Loucy (cell line): Measurements from ENCODE around the gene FCN3.
"Not testable (repeated sequence)": the region's sequence is repeated elsewhere in the genome, so short reads cannot be mapped to it uniquely, and the experiment has no call there.

Experiments
- H2AFZ ChIP-seq: fragments of 200-600 bp; sonication (generic); 2 replicates; pipeline ENCODE4 v1.6.0; 2016; ENCODE audit warnings: antibody characterized with exemption, mild to moderate bottlenecking, low read length, moderate library complexity
- H3F3A ChIP-seq: fragments of 200-600 bp; 2 replicates; pipeline ENCODE4 v1.6.0; 2016; ENCODE audit warnings: antibody characterized with exemption, low read depth, mild to moderate bottlenecking
- H3K27me3 ChIP-seq: fragments of 200-600 bp; sonication (generic); 2 replicates; pipeline ENCODE4 v1.6.1; 2014; ENCODE audit warnings: low read length, mild to moderate bottlenecking; ENCODE audit not compliant: insufficient read depth, poor library complexity, severe bottlenecking
- H3K36me3 ChIP-seq: fragments of 200-600 bp; sonication (generic); 2 replicates; pipeline ENCODE4 v1.6.1; 2016; ENCODE audit warnings: low read length; ENCODE audit not compliant: insufficient read depth
- H3K4me1 ChIP-seq: fragments of 200-600 bp; sonication (generic); 2 replicates; pipeline ENCODE4 v1.5.1; 2014; ENCODE audit warnings: low read length, mild to moderate bottlenecking; ENCODE audit not compliant: insufficient read depth, poor library complexity, severe bottlenecking
- H3K4me2 ChIP-seq: fragments of 200-600 bp; sonication (generic); 2 replicates; pipeline ENCODE4 v1.6.0; 2014; ENCODE audit warnings: antibody characterized with exemption, low read length, low read depth, mild to moderate bottlenecking; ENCODE audit not compliant: poor library complexity, severe bottlenecking
- H3K4me3 ChIP-seq: fragments of 200-600 bp; sonication (generic); 2 replicates; pipeline ENCODE4 v1.5.1; 2014; ENCODE audit warnings: low read length, mild to moderate bottlenecking, mixed read lengths; ENCODE audit not compliant: poor library complexity, severe bottlenecking
- H3K79me2 ChIP-seq: fragments of 200-600 bp; sonication (generic); 2 replicates; pipeline ENCODE4 v1.6.1; 2014; ENCODE audit warnings: low read length; ENCODE audit not compliant: insufficient read depth
- H3K9ac ChIP-seq: fragments of 200-600 bp; sonication (generic); 2 replicates; pipeline ENCODE4 v1.6.0; 2014; ENCODE audit warnings: mild to moderate bottlenecking, low read depth, low read length, moderate library complexity; ENCODE audit not compliant: poor library complexity, severe bottlenecking
- H3K9me2 ChIP-seq: fragments of 200-600 bp; sonication (generic); replicated peaks from 2 replicates; pipeline ENCODE4 v1.6.1; 2016; ENCODE audit warnings: low read depth, low read length, mixed read lengths
- H3K9me3 ChIP-seq: fragments of 200-600 bp; sonication (generic); 2 replicates; pipeline ENCODE4 v1.6.1; 2014; ENCODE audit warnings: mild to moderate bottlenecking, antibody characterized with exemption, low read length, low read depth; ENCODE audit not compliant: insufficient read depth
- H4K20me1 ChIP-seq: fragments of 200-600 bp; sonication (generic); 2 replicates; pipeline ENCODE4 v1.6.0; 2014; ENCODE audit warnings: antibody characterized with exemption, low read length, mild to moderate bottlenecking; ENCODE audit not compliant: insufficient read depth, poor library complexity, severe bottlenecking
- EZH2phosphoT487 ChIP-seq: fragments of 200-600 bp; IDR thresholded peaks from 2 replicates; pipeline ENCODE4 v1.6.1; 2018; ENCODE audit warnings: antibody characterized with exemption, mild to moderate bottlenecking, moderate library complexity, borderline replicate concordance
- TF ChIP-seq, protein P1 (sequence below): fragments of 200-600 bp; sonication (generic); conservative IDR thresholded peaks from 2 replicates; pipeline ENCODE4 v1.5.1; 2014; ENCODE audit warnings: mild to moderate bottlenecking, antibody characterized with exemption, low read length

FCN3 gene

DNA sequence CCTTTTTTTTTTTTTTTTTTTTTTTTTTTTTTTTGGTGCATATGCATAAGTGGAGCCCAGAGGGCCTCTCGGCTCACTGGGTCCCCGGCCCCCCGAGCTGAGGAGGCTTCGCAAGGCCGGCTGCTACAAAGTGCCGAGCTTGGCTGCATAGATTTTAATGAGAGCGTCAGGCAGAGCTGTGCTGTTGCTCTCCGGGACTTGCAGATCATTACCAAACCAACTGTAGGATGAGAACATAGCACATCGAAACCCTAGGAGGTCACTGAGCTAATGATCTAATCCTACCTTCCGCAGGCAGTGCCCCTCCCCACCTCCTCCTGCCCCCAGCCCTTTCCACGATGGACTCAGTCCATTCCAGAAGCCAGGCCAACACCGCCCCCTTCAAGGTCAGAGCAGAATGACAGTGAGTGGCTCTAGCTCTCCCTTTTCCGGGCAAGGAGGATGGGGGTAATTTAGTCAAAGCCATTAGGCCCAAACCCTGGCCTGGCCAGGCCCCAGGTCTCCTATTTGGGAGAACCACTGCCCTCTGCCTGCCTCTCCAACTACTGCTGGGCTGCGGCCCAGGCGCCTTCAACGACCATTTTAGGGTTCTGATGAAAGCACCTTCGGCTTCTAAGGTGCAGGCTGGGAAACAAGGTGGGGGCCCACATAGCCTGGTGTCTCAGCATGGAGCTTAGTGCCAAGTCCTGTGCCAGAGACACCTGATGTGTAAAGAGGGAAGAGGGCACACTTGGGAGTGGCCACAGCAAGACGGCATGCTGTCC lies 31.2 kb upstream of the FCN3 start:
- not testable (repeated sequence) for H3K27me3 ChIP-seq, H4K20me1 ChIP-seq, H2AFZ ChIP-seq, H3K79me2 ChIP-seq, H3K9me2 ChIP-seq, H3K4me3 ChIP-seq, H3K9me3 ChIP-seq, H3K4me2 ChIP-seq
- Histone ChIP-seq H3K4me1 (peaks cover 48% of the 10 kb centered on the region), H3F3A (peaks cover 20% of the 10 kb centered on the region; the same call in 1 of the 2 replicates), H3K9ac (peak overlapping the region; percentile 91), H3K36me3 (peaks cover 38% of the 10 kb centered on the region; the same call in 1 of the 2 replicates)
- TF ChIP-seq, protein P1, sequence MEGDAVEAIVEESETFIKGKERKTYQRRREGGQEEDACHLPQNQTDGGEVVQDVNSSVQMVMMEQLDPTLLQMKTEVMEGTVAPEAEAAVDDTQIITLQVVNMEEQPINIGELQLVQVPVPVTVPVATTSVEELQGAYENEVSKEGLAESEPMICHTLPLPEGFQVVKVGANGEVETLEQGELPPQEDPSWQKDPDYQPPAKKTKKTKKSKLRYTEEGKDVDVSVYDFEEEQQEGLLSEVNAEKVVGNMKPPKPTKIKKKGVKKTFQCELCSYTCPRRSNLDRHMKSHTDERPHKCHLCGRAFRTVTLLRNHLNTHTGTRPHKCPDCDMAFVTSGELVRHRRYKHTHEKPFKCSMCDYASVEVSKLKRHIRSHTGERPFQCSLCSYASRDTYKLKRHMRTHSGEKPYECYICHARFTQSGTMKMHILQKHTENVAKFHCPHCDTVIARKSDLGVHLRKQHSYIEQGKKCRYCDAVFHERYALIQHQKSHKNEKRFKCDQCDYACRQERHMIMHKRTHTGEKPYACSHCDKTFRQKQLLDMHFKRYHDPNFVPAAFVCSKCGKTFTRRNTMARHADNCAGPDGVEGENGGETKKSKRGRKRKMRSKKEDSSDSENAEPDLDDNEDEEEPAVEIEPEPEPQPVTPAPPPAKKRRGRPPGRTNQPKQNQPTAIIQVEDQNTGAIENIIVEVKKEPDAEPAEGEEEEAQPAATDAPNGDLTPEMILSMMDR = peak; percentile 26; the same call in 1 of the 2 replicates

GRCh38 chr1:27405074-27405473 lies 30.4 kb upstream of the FCN3 start:
- Histone ChIP-seq H3K36me3 (peaks cover 31% of the 10 kb centered on the region; the same call in 1 of the 2 replicates), H3K9ac (peak overlapping the region; percentile 91), H3K4me1 (peaks cover 48% of the 10 kb centered on the region)

GRCh38 chr1:27403931-27404330 lies 29.3 kb upstream of the FCN3 start:
- H3K79me2 ChIP-seq = no peaks in the 10 kb centered on the region; the same call in 1 of the 2 replicates
- H3K4me2 ChIP-seq = peak overlapping the region; percentile 87
- peak overlapping the region; percentile 91 for H3K9ac ChIP-seq

More at GRCh38 chr1:27405074-27405473, 30.4 kb upstream of the FCN3 start:
- Histone ChIP-seq H2AFZ (no peak overlapping the region), H4K20me1 (no peaks in the 10 kb centered on the region), H3F3A (peaks cover 20% of the 10 kb centered on the region; the same call in 1 of the 2 replicates), H3K4me3 (peak overlapping the region; percentile 71), H3K9me3 (no peaks in the 10 kb centered on the region), H3K9me2 (no peaks in the 10 kb centered on the region), H3K4me2 (peak overlapping the region; percentile 87), H3K27me3 (no peaks in the 10 kb centered on the region), H3K79me2 (no peaks in the 10 kb centered on the region; the same call in 1 of the 2 replicates)
- TF ChIP-seq EZH2phosphoT487 = no peak

More at GRCh38 chr1:27403931-27404330, 29.3 kb upstream of the FCN3 start:
- H2AFZ ChIP-seq = no peak overlapping the region
- H3K36me3 ChIP-seq = peaks cover 22% of the 10 kb centered on the region; the same call in 1 of the 2 replicates
- H3K9me3 ChIP-seq = no peaks in the 10 kb centered on the region
- no peaks in the 10 kb centered on the region for H3K9me2 ChIP-seq
- no peaks in the 10 kb centered on the region for H4K20me1 ChIP-seq
- H3K4me3 ChIP-seq = peak overlapping the region; percentile 71
- H3F3A ChIP-seq = peaks cover 20% of the 10 kb centered on the region; the same call in 1 of the 2 replicates
- H3K27me3 ChIP-seq = no peaks in the 10 kb centered on the region
- H3K4me1 ChIP-seq = peaks cover 48% of the 10 kb centered on the region
- TF ChIP-seq EZH2phosphoT487 = no peak
- TF ChIP-seq, protein P1 = no peak
